Measurements from ENCODE around the gene ABCB9.
"Not testable (repeated sequence)": the region's sequence is repeated elsewhere in the genome, so short reads cannot be mapped to it uniquely, and the experiment has no call there.

DNA sequence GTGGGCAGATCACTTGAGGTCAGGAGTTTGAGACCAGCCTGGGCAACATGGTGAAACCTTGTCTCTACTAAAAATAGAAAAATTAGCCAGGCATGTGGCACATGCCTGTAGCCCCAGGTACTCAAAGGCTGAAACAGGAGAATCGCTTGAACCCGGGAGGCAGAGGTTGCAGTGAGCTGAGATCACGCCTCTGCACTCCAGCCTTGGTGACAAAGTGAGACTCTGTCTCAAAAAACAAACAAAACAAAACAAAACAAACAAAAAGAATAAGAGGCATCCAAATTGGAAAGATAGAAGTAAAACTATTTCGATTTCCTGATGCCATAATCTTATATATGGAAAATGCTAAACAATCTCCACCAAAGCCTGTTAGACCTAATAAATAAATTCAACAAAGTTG, 48.2 kb upstream of the ABCB9 start:
- TF ChIP-seq, protein P1, sequence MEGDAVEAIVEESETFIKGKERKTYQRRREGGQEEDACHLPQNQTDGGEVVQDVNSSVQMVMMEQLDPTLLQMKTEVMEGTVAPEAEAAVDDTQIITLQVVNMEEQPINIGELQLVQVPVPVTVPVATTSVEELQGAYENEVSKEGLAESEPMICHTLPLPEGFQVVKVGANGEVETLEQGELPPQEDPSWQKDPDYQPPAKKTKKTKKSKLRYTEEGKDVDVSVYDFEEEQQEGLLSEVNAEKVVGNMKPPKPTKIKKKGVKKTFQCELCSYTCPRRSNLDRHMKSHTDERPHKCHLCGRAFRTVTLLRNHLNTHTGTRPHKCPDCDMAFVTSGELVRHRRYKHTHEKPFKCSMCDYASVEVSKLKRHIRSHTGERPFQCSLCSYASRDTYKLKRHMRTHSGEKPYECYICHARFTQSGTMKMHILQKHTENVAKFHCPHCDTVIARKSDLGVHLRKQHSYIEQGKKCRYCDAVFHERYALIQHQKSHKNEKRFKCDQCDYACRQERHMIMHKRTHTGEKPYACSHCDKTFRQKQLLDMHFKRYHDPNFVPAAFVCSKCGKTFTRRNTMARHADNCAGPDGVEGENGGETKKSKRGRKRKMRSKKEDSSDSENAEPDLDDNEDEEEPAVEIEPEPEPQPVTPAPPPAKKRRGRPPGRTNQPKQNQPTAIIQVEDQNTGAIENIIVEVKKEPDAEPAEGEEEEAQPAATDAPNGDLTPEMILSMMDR (IDR thresholded peaks at IDR 0.05): not testable (repeated sequence)
- not testable (repeated sequence) for TF ChIP-seq EP300 (IDR thresholded peaks at IDR 0.05; ENCODE audit: low read depth); POLR2AphosphoS5 (IDR thresholded peaks at IDR 0.05); POLR2A (IDR thresholded peaks at IDR 0.05)
